B cell (primary cell): ENCODE measurements around the gene UGT1A9. TPM values are rescaled to one million over a fixed set of nuclear protein-coding genes. Genes with fewer than 3 reads are reported as not detected.

Experiments used
- ATAC-seq: fragments of 200-7000 bp; cut with Tn5 transposase; one replicate; pipeline ENCODE4 v1.10.0; 2021; ENCODE audit warnings: low read depth, mild to moderate bottlenecking, moderate number of reproducible peaks, moderate library complexity
- CTCF ChIA-PET: fragments of 350-600 bp; sonication (Branson Sonifier 250); formaldehyde crosslinking; loops from one replicate; lab custom pipeline; 2021; ENCODE audit warnings: antibody characterized with exemption, inconsistent platforms; lab: Charles Lee
- POLR2A ChIA-PET: fragments of 350-600 bp; sonication (Branson Sonifier 250); formaldehyde crosslinking; loops from one replicate; lab custom pipeline; 2021; ENCODE audit warnings: antibody characterized with exemption; lab: Charles Lee
- DNase-seq: peaks from one replicate; pipeline ENCODE4 v3.0.0; 2013
- H2AFZ ChIP-seq: 2 replicates; pipeline ENCODE4 v1.6.1; 2012; ENCODE audit warnings: mild to moderate bottlenecking, low read depth, low read length; ENCODE audit not compliant: insufficient read depth, poor library complexity, severe bottlenecking
- H3K27ac ChIP-seq, 2 donors: 1 replicate in 1 of 2; 2 replicates in 1 of 2; pipeline ENCODE4 v1.5.1; 2012 to 2013; ENCODE audit warnings: low read length in 2 of 2, mild to moderate bottlenecking in 2 of 2, moderate library complexity in 1 of 2
- H3K27me3 ChIP-seq, 4 experiments: fragments of 200-600 bp in 1 of 4; sonication (generic) in 1 of 4; replicated peaks in 1 of 4; 1 replicate in 2 of 4; 2 replicates in 2 of 4; pipeline versions ENCODE4 v1.6.1 to v1.7.0; 2013 to 2016; ENCODE audit warnings: low read length in 3 of 4, mild to moderate bottlenecking in 2 of 4, mixed read lengths in 1 of 4, moderate library complexity in 1 of 4; ENCODE audit not compliant: insufficient read depth in 4 of 4, control insufficient read depth in 3 of 4; ENCODE audit errors: control extremely low read depth in 1 of 4
- H3K36me3 ChIP-seq, 2 experiments: replicated peaks in 1 of 2; 1 replicate in 1 of 2; 2 replicates in 1 of 2; pipeline versions ENCODE4 v1.6.1 to v1.7.1; 2013; ENCODE audit warnings: low read length in 1 of 2; ENCODE audit not compliant: insufficient read depth in 2 of 2, control insufficient read depth in 1 of 2; ENCODE audit errors: control extremely low read depth in 1 of 2, extremely low read depth in 1 of 2
- H3K4me1 ChIP-seq, 2 donors: fragments of 200-600 bp in 1 of 2; sonication (generic) in 1 of 2; 1 replicate in 1 of 2; 2 replicates in 1 of 2; pipeline versions ENCODE4 v1.5.1 to v1.6.1; 2013 to 2017; ENCODE audit warnings: low read length in 2 of 2; ENCODE audit not compliant: control insufficient read depth in 2 of 2, insufficient read depth in 2 of 2
- H3K4me2 ChIP-seq: replicated peaks from 2 replicates; pipeline ENCODE3; 2012; ENCODE audit warnings: mild to moderate bottlenecking, low read depth, low read length; ENCODE audit not compliant: poor library complexity, severe bottlenecking
- H3K4me3 ChIP-seq, 5 experiments: fragments of 200-600 bp in 1 of 5; sonication (generic) in 1 of 5; 1 replicate in 3 of 5; 2 replicates in 2 of 5; pipeline versions ENCODE4 v1.5.1 to v1.7.0; 2011 to 2016; ENCODE audit warnings: low read length in 4 of 5, mild to moderate bottlenecking in 4 of 5, low read depth in 2 of 5, control low read depth in 1 of 5, moderate library complexity in 1 of 5; ENCODE audit not compliant: insufficient read depth in 1 of 5; ENCODE audit errors: control extremely low read depth in 1 of 5, extremely low read depth in 1 of 5
- H3K79me2 ChIP-seq: fragments of 200-600 bp; sonication (generic); one replicate; pipeline ENCODE4 v1.6.0; 2016; ENCODE audit warnings: low read length; ENCODE audit not compliant: control insufficient read depth, insufficient read depth
- H3K9ac ChIP-seq: fragments of 200-600 bp; sonication (generic); 2 replicates; pipeline ENCODE4 v1.6.1; 2017; ENCODE audit warnings: mild to moderate bottlenecking, low read length, moderate library complexity
- H3K9me3 ChIP-seq, 3 donors: one replicate each; pipeline versions ENCODE4 v1.6.1 to v1.7.1; 2013; ENCODE audit warnings: low read length in 2 of 3; ENCODE audit not compliant: control insufficient read depth in 2 of 3, insufficient read depth in 1 of 3; ENCODE audit errors: control extremely low read depth in 1 of 3
- H4K20me1 ChIP-seq: 2 replicates; pipeline ENCODE4 v1.6.0; 2012; ENCODE audit warnings: mild to moderate bottlenecking, low read length; ENCODE audit not compliant: insufficient read depth, control insufficient read depth, poor library complexity, severe bottlenecking
- H3K27ac Mint-ChIP-seq: one replicate; pipeline ENCODE4 v1.8.0; 2021; ENCODE audit warnings: mixed read lengths
- H3K27me3 Mint-ChIP-seq: one replicate; pipeline ENCODE4 v1.8.0; 2021; ENCODE audit warnings: mixed read lengths
- H3K4me1 Mint-ChIP-seq: one replicate; pipeline ENCODE4 v1.8.0; 2021; ENCODE audit warnings: mixed read lengths
- H3K4me3 Mint-ChIP-seq: one replicate; pipeline ENCODE4 v1.8.0; 2021; ENCODE audit warnings: mixed read lengths
- H3K9me3 Mint-ChIP-seq: one replicate; pipeline ENCODE4 v1.8.0; 2022; ENCODE audit warnings: mixed read lengths; ENCODE audit not compliant: insufficient read depth
- EZH2 ChIP-seq: IDR thresholded peaks from 2 replicates; pipeline ENCODE4 v1.6.1; 2012; ENCODE audit warnings: borderline replicate concordance, low read depth, mild to moderate bottlenecking, moderate library complexity, low read length; ENCODE audit not compliant: insufficient read depth, poor library complexity, severe bottlenecking
- WGBS: methylation state at CpG from one replicate; pipeline ENCODE4 v1.1.5; 2013; ENCODE audit warnings: missing lambda C conversion rate; ENCODE audit not compliant: insufficient coverage; 5-methylcytosine and 5-hydroxymethylcytosine counted together
- intact Hi-C: fragments of 100-400 bp; cut with micrococcal nuclease; formaldehyde crosslinking; loops from one replicate; pipeline ENCODE4 v1.10.0; 2022
- polyA plus RNA-seq: library from polyadenylated mRNA; depleted of rRNA; stranded (reverse); fragments of >200 nt; gene quantifications from 2 replicates; pipeline ENCODE4 v1.2.3, GENCODE V29; 2012
- total RNA-seq, 2 donors: library from RNA; stranded (reverse); fragments of 120-200 nt in 1 of 2; gene quantifications; 1 replicate in 1 of 2; 2 replicates in 1 of 2; pipeline versions ENCODE4 v1.2.3 to v1.2.4, GENCODE V29; 2013 to 2022
- TF ChIP-seq, protein P1 (sequence below): fragments of 200-600 bp; IDR thresholded peaks from one replicate; pipeline ENCODE4 v1.8.0; 2022; ENCODE audit warnings: antibody characterized with exemption, mild to moderate bottlenecking

Gene UGT1A9
- total and polyA plus RNA-seq, 2 donors (not counting 1 experiment from before 2014, with no cell fraction given) = not detected

- Mint-ChIP-seq H3K9me3 (no peaks in the 10 kb centered on the region), H3K4me1 (no peaks in the 10 kb centered on the region), H3K27me3 (peaks cover 17% of the 10 kb centered on the region), H3K4me3 (no peak overlapping the region), H3K27ac (no peak overlapping the region)
- no peaks in the 10 kb centered on the region for H3K36me3 ChIP-seq
- no peaks in the 10 kb centered on the region for H3K4me1 ChIP-seq
- H3K27me3 ChIP-seq = peaks cover 0 to 6% (median 0%) of the 10 kb centered on the region in 4 experiments
- POLR2A ChIA-PET = no interaction called here
- no peaks in the 10 kb centered on the region for H3K9me3 ChIP-seq
- DNase-seq (no peak), ATAC-seq (no peak)
- H3K4me3 ChIP-seq = no peak overlapping the region
- intact Hi-C loops = no loop called here
- CTCF ChIA-PET = no interaction called here
- H3K27ac ChIP-seq = no peak overlapping the region
- 33% methylated on average over 1 of the region's 3 CpGs for WGBS
- H2AFZ ChIP-seq = no peak overlapping the region
- no peak overlapping the region for H3K9ac ChIP-seq
- H3K4me2 ChIP-seq = no peak overlapping the region
- no peak for TF ChIP-seq EZH2
- TF ChIP-seq, protein P1, sequence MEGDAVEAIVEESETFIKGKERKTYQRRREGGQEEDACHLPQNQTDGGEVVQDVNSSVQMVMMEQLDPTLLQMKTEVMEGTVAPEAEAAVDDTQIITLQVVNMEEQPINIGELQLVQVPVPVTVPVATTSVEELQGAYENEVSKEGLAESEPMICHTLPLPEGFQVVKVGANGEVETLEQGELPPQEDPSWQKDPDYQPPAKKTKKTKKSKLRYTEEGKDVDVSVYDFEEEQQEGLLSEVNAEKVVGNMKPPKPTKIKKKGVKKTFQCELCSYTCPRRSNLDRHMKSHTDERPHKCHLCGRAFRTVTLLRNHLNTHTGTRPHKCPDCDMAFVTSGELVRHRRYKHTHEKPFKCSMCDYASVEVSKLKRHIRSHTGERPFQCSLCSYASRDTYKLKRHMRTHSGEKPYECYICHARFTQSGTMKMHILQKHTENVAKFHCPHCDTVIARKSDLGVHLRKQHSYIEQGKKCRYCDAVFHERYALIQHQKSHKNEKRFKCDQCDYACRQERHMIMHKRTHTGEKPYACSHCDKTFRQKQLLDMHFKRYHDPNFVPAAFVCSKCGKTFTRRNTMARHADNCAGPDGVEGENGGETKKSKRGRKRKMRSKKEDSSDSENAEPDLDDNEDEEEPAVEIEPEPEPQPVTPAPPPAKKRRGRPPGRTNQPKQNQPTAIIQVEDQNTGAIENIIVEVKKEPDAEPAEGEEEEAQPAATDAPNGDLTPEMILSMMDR = no peak
- no peaks in the 10 kb centered on the region for H3K79me2 ChIP-seq
- no peaks in the 10 kb centered on the region for H4K20me1 ChIP-seq
Measured at GRCh38 chr2:233802132-233802815, 130.6 kb downstream of the UGT1A9 start.

DNA sequence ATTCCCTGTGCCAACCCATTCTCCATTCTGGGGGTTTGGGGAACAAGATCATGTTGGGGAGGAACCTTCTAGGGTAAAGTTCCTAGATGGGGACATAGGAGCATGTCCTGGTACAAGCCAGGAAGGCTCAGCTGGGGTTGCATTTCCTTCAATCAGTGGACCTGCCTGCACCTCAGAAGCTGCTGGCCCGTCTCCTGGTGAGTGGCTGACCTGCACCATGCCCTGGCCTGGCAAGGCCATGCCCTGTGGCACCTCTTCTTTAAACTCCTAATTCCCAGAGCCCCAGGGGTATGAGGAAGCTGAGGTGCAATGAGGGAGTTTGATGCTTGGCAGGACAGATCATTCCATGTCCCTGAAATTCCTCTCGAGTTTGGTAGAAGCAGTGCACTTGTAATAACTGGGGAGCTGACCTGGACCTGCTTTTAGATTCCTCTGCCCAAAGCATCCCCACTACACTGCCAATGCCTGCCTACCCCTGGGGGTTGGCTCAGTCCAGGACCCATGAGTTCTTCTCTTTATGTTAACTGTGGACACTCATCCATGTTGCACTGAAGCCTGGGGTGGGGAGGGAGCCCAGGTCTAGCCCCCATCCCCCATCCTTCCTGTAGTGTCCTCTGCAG lies 131.7 kb downstream of the UGT1A9 start:
- H3K36me3 ChIP-seq = no peaks in the 10 kb centered on the region
- ChIA-PET CTCF (no interaction called here), POLR2A (no interaction called here)
- no peak for TF ChIP-seq EZH2
- TF ChIP-seq, protein P1 = no peak
- no peaks in the 10 kb centered on the region for H3K4me1 ChIP-seq
- no peaks in the 10 kb centered on the region for H4K20me1 ChIP-seq
- DNase-seq = no peak
- intact Hi-C loops = no loop called here
- no peak overlapping the region for H3K27ac ChIP-seq
- H3K4me2 ChIP-seq = no peak overlapping the region
- no peak overlapping the region for H3K4me3 ChIP-seq
- H3K9ac ChIP-seq = no peak overlapping the region
- Mint-ChIP-seq H3K27ac (no peak overlapping the region), H3K4me3 (no peak overlapping the region), H3K9me3 (no peaks in the 10 kb centered on the region), H3K4me1 (no peaks in the 10 kb centered on the region), H3K27me3 (peaks cover 17% of the 10 kb centered on the region)
- no peaks in the 10 kb centered on the region for H3K79me2 ChIP-seq
- H3K9me3 ChIP-seq = no peaks in the 10 kb centered on the region
- WGBS = 88% methylated on average over 1 of the region's 2 CpGs
- no peak overlapping the region for H2AFZ ChIP-seq
- H3K27me3 ChIP-seq = peaks cover 0 to 10% (median 0%) of the 10 kb centered on the region in 4 experiments
- ATAC-seq = no peak
